ENCODE results near the gene SEMA4C.
"Not testable (repeated sequence)": the region's sequence is repeated elsewhere in the genome, so short reads cannot be mapped to it uniquely, and the experiment has no call there.

Gene SEMA4C

DNA sequence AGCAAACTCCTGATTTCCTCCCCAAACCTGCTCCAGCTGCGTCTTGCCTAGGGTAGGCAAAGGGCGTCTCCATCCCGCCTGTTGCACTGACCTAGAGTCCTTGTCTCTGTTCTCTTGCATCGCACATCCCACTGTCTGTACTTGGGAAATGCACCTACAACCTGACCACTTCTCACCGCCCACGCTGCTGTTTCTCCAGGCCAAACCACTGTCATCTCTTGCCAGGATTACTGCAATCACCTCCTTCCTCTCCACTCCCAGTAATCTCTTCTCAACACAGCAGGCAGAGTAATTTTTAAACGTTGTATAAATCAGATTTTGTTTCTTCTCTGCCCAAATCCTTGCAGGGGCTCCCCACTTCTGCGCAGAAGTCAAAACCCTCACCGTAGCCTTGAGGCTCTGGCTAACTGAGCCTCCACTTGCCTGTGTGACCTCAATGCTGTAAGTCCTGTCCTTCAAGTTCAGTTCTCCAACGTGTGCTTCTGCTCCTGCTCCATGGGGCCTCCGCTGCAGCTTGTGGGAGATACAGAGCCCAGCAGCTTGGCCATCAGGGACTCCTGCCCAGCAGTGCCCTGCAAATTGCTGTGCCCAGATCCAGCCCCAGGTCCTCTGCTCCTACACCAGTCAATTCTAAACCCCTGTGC, 27.7 kb upstream of the SEMA4C start:
- no peak for DNase-seq (ENCODE audit: low read depth in 3 of 3)

GRCh38 chr2:96895746-96896651, 26.1 kb upstream of the SEMA4C start:
- peak in 1 of 3 experiments; percentile 17 for DNase-seq (ENCODE audit: low read depth in 3 of 3)

GRCh38 chr2:96895032-96895745, 25.3 kb upstream of the SEMA4C start:
- DNase-seq (ENCODE audit: low read depth in 3 of 3): no peak

- DNase-seq (ENCODE audit: low read depth in 3 of 3): no peak
Measured at GRCh38 chr2:96894151-96894531, 24.3 kb upstream of the SEMA4C start.

GRCh38 chr2:96893289-96894150, 23.6 kb upstream of the SEMA4C start:
- DNase-seq (ENCODE audit: low read depth in 3 of 3): no peak

GRCh38 chr2:96891591-96892333, 21.9 kb upstream of the SEMA4C start:
- DNase-seq (ENCODE audit: low read depth in 3 of 3): peak in 1 of 3 experiments; percentile 27

- no peak for DNase-seq (ENCODE audit: low read depth in 3 of 3)
Measured at GRCh38 chr2:96890726-96891385, 21.0 kb upstream of the SEMA4C start.

- no peak for DNase-seq (ENCODE audit: low read depth in 3 of 3)
Measured at GRCh38 chr2:96890252-96890651, 20.4 kb upstream of the SEMA4C start.

DNA sequence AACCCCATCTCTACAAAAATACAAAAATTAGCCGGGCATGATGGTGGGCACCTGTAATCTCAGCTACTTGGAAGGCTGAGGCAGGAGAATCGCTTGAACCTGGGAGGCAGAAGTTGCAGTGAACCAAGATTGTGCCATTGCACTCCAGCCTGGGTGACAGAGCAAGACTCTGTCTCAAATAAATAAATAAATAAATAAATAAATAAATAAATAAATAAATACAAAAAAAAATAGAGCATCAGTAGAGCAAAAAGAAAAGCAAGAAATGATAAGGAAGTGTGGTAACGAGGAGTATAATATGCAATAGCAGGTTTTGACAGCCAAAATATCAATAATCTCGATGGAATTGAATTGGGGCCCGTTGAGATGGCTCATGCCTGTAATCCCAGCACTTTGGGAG, 19.6 kb upstream of the SEMA4C start:
- not testable (repeated sequence) for DNase-seq (ENCODE audit: low read depth in 3 of 3)

GRCh38 chr2:96888072-96889011, 18.5 kb upstream of the SEMA4C start:
- DNase-seq (ENCODE audit: low read depth in 3 of 3): no peak

DNA sequence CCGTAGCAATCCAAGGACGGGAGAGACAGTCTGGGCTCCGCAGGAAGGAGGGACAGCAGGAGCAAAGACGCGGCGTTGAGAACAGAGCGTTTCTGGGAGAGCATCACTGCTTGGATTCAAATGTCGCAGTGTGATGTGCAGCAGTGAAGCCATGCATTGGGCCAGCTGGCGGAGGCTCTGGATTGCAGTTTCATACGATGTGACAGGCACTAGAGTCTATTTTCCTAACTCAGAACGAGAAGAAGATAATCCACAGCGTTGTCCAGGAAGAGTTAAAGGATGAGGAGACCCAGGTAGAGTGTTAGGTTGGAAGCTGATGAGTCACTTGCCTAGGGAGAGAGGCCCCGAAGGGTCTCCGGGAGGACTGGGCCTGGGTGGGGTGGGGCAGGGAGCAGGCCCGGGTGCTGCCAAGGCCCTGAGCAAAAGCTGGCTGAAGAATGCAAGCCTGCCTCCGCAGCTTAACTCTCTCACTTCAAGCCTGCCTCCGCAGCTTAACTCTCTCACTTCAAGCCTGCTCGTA, 17.7 kb upstream of the SEMA4C start:
- no peak for DNase-seq (ENCODE audit: low read depth in 3 of 3)

GRCh38 chr2:96885432-96886347, 15.8 kb upstream of the SEMA4C start:
- DNase-seq (ENCODE audit: low read depth in 3 of 3): no peak

GRCh38 chr2:96884299-96885094, 14.6 kb upstream of the SEMA4C start:
- no peak for DNase-seq (ENCODE audit: low read depth in 3 of 3)

DNA sequence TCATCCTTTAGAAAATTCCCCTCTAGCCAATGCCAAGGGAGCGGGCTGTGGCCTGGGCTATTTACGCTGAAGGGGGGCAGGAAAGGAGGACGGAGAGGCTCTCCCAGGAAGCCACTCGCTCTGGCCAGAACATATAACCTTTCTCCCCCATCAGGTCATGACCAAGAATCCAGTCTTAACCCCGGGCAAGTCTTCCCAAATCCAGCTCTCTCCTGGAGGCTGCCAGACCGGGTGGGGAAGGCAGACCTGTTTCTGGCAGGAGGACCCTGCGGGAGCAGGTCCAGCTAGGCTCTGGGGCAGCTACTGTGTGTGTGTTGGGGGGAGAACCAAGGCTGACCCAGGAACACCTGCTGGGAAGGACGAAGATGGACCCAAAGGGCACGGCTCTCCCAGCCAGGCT, 13.4 kb upstream of the SEMA4C start:
- no peak for DNase-seq (ENCODE audit: low read depth in 3 of 3)

DNA sequence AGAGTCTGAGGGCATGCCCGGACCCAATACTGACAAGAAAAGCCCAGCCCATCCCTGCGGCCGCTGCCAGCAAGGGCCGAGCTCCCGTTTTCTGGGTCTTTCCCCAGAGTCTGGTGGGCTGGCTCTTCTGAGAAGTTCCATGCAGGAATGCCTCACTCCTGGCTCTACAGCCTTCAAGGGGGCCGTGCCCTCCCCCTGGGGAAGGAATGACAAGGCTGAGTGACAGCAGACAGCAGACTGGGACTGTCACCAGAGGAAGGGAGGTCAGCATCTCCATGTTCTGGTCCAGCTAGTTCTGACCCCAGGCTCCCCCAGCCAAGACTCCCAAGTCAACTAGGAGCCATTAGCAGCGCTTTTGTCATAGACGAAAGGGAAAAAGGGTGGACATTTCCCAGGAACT, 13.0 kb upstream of the SEMA4C start:
- no peak for DNase-seq (ENCODE audit: low read depth in 3 of 3)

DNA sequence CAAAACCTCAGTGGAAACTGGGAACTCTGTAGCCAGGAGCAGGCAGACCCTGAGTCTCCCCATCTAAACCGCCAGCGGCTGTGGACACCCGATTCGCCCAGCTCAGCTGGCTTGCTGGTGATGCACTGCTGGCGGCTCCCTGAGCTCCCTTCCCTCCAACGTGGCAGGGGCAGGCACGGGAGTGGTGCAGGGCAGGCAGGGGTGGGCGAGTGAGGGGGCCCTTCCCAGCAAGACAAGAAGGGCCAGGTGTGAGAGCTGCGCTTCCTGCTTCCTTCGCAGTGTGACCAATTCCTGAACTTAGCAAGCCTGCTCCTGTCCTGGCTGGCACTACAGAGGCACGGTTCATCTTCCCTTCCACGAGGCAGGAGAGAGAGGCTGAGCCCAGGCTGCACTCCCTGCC, 12.3 kb upstream of the SEMA4C start:
- DNase-seq (ENCODE audit: low read depth in 3 of 3): no peak

Data from stimulated activated CD4-positive, alpha-beta T cell treated with anti-CD3 and anti-CD28 coated beads, TNF-alpha, amount 100 ng/mL, for 4 hours (primary cell).